Skeletal muscle satellite cell (primary cell): ENCODE measurements around the gene CHCHD3.
"Not testable (repeated sequence)": the region's sequence is repeated elsewhere in the genome, so short reads cannot be mapped to it uniquely, and the experiment has no call there.

Source experiments
- H3K27me3 ChIP-seq: 2 replicates; pipeline ENCODE4 v1.7.0; 2013; ENCODE audit warnings: low read length; ENCODE audit not compliant: control insufficient read depth, insufficient read depth
- H3K36me3 ChIP-seq: 2 replicates; pipeline ENCODE4 v1.7.0; 2013; ENCODE audit warnings: mild to moderate bottlenecking, control low read depth, low read length; ENCODE audit not compliant: insufficient read depth
- H3K4me1 ChIP-seq: 2 replicates; pipeline ENCODE4 v1.7.0; 2013; ENCODE audit warnings: low read length; ENCODE audit not compliant: control insufficient read depth, insufficient read depth
- H3K4me2 ChIP-seq: 2 replicates; pipeline ENCODE4 v1.7.0; 2013; ENCODE audit warnings: mild to moderate bottlenecking, low read length
- H3K4me3 ChIP-seq: 2 replicates; pipeline ENCODE4 v1.7.0; 2013; ENCODE audit warnings: low read length
- H3K9ac ChIP-seq: 2 replicates; pipeline ENCODE4 v1.7.0; 2013; ENCODE audit warnings: mild to moderate bottlenecking, low read depth, low read length, moderate library complexity
- H3K9me3 ChIP-seq: replicated peaks from 2 replicates; pipeline ENCODE4 v1.7.0; 2013; ENCODE audit warnings: mild to moderate bottlenecking, control low read depth, low read length

CHCHD3 gene

DNA sequence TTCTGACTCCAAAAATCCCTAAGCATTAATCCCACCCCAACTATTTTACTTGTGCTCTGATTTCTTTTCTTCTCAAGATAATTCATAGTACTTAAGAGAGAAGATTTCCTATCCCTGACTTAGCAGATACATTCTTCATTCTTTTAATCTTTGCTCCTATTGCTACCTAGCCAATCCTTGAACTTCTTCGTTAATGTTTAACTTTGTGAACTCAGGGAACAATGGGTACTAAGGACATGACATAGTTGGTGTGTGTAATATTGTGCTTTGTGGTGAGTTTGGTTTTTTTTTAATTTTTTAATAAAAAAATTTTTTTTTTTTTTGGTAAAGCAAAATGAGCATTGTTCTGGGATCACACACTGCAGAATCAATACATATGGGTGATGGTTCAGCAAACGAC is 166.2 kb downstream of the CHCHD3 start:
- H3K4me1 ChIP-seq, result no peaks in the 10 kb centered on the region
- no peaks in the 10 kb centered on the region for H3K27me3 ChIP-seq
- no peak overlapping the region for H3K9ac ChIP-seq
- no peak overlapping the region for H3K4me3 ChIP-seq
- H3K9me3 ChIP-seq, result no peaks in the 10 kb centered on the region
- H3K36me3 ChIP-seq, result no peaks in the 10 kb centered on the region
- no peak overlapping the region for H3K4me2 ChIP-seq

DNA sequence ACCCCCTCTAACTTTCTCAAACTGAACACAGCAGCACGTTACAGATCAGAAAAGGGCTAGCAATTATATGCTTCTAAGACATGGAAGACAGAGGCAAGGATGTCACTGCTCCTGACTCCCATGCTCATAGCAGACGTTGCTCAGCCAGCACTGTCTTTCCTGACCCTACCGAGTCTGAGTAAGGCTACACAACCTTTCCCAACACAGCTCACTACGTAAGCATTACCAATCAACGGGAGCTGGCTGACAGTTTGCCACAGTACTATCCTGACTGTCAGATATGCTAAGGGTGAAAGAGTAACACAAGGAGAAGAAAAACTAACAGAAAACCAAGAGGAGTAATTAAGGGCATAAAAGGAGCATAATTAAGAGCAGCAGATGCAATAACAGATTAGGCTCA is 171.2 kb downstream of the CHCHD3 start:
- no peak overlapping the region for H3K9ac ChIP-seq
- no peak overlapping the region for H3K4me3 ChIP-seq
- H3K27me3 ChIP-seq, result no peaks in the 10 kb centered on the region
- no peaks in the 10 kb centered on the region for H3K9me3 ChIP-seq
- H3K36me3 ChIP-seq, result peaks cover 2% of the 10 kb centered on the region
- H3K4me2 ChIP-seq, result no peak overlapping the region
- no peaks in the 10 kb centered on the region for H3K4me1 ChIP-seq

DNA sequence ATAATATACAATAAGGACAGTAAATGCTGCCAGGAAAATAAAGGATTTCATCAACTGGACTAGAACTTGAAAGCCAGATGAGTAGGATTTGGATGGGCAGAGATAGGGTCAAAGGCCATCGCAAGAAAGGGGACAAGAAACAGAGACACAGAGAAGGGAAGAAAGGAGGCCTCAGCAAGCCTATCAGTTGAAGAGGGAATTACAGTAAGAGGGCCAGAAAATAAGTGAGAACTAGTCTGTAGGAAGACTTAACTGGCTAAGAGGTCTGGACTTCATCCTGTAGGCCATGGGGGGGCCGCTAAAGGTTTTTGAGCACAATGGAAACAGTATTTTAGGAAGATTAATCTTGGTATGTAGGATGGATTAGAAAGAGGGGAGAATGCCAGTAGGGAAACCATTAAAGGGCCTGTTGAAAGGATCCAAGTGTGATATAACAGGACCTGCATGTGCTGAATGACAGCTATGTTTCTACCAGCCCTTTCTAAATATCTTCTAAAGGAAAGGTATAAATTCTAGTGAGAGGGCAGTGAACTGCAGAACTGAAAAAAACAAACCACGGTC is 174.4 kb downstream of the CHCHD3 start:
- no peaks in the 10 kb centered on the region for H3K9me3 ChIP-seq
- H3K4me3 ChIP-seq, result no peak overlapping the region
- peaks cover 2% of the 10 kb centered on the region for H3K36me3 ChIP-seq
- H3K4me2 ChIP-seq, result no peak overlapping the region
- no peak overlapping the region for H3K9ac ChIP-seq
- H3K4me1 ChIP-seq, result no peaks in the 10 kb centered on the region
- H3K27me3 ChIP-seq, result no peaks in the 10 kb centered on the region

DNA sequence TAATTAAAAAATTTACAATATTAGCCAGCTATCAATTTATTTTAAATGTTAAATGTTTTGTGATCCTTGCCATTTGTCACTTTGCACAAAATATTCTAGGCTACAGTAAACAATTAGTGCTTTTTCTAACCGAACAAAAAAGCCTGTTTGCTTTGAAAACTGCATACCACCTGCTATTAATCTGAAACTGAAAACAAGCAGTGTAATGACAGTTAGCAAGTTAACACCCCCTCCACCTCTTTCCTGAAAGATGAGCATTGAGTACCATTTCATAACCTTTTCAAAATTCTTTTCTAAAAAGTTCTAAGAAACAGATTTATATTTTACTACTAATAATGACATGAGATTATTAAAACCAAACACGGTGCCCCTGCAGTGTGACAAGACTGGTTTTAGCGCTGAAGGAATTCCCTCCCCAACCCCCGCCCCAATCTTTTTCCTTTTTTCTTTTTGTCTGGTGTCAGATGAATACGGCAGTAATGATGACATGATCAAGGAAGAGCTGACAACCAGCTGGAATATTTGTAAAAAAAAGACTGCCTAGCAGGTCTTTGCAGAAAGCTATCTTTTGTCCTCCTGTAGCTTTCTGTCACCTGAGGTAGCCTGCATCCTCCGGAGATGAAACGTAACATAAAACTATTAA is 175.6 kb downstream of the CHCHD3 start:
- Histone ChIP-seq H3K4me1 (no peaks in the 10 kb centered on the region), H3K9ac (no peak overlapping the region), H3K36me3 (peaks cover 2% of the 10 kb centered on the region), H3K9me3 (no peaks in the 10 kb centered on the region), H3K27me3 (no peaks in the 10 kb centered on the region), H3K4me2 (no peak overlapping the region), H3K4me3 (no peak overlapping the region)

DNA sequence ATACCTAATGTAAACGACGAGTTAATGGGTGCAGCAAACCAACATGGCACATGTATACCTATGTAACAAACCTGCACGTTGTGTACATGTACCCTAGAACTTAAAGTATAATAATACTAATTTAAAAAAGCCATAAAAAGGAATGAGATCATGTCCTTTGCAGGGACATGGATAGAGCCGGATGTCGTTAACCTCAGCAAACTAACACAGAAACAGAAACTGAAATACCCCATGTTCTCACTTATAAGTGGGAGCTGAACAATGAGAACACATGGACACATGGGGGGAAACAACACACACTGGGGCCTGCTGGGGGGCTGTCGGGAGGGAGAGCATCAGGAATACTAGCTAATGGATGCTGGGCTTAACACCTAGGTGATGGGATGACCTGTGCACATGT is 176.8 kb downstream of the CHCHD3 start:
- H3K9me3 ChIP-seq, H3K27me3 ChIP-seq, H3K36me3 ChIP-seq, H3K9ac ChIP-seq, H3K4me2 ChIP-seq, H3K4me3 ChIP-seq, H3K4me1 ChIP-seq: not testable (repeated sequence)

DNA sequence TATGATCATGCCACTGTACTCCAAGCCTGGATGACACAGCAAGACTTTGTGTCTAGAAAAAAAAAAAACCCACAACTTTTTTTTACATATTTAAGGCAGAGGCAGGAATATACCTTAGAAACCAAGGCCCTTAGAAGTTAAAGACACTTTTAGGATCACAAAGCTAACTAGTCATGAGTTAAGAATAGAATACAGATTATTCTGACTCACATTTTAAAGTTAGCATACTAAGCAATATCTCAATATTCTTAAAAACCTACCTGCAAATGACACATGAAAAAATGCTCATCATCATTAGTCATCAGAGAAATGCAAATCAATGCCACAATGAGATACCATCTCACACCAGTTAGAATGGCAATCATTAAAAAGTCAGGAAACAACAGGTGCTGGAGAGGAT is 177.7 kb downstream of the CHCHD3 start:
- H3K4me1 ChIP-seq, result no peaks in the 10 kb centered on the region

DNA sequence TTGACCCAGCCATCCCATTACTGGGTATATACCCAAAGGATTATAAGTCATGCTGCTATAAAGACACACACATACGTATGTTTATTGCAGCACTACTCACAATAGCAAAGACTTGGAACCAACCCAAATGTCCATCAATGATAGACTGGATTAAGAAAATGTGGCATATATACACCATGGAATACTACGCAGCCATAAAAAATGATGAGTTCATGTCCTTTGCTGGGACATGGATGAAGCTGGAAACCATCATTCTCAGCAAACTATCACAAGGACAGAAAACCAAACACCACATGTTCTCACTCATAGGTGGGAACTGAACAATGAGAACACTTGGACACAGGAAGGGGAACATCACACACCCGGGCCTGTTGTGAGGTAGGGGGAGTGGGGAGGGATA is 179.6 kb downstream of the CHCHD3 start:
- H3K4me1 ChIP-seq, H3K36me3 ChIP-seq, H3K27me3 ChIP-seq, H3K9ac ChIP-seq, H3K4me2 ChIP-seq, H3K9me3 ChIP-seq, H3K4me3 ChIP-seq: not testable (repeated sequence)

More for the DNA sequence above, 177.7 kb downstream of the CHCHD3 start:
- Histone ChIP-seq H3K9ac (no peak overlapping the region), H3K27me3 (no peaks in the 10 kb centered on the region), H3K9me3 (no peaks in the 10 kb centered on the region), H3K4me3 (no peak overlapping the region), H3K4me2 (no peak overlapping the region), H3K36me3 (no peaks in the 10 kb centered on the region)

DNA sequence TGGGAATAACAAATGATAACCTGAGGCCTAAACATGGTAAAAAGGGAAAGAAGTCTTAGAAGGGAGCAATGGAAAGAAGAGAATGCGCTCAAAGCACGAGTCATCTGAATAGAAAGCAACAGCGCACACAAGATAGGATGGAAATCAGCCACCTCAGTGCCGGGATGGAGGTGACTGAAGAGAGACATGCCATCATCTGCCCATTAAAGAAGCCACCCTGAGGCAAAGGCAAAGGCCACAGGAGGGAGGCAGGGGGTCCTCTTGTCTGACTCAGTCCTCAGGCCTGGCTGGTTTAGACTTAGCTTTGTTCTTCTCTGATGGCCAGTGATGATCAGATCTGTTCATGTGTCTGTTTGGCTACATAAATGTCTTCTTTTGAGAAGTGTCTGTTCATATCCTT is 180.6 kb downstream of the CHCHD3 start:
- no peak overlapping the region for H3K4me2 ChIP-seq

DNA sequence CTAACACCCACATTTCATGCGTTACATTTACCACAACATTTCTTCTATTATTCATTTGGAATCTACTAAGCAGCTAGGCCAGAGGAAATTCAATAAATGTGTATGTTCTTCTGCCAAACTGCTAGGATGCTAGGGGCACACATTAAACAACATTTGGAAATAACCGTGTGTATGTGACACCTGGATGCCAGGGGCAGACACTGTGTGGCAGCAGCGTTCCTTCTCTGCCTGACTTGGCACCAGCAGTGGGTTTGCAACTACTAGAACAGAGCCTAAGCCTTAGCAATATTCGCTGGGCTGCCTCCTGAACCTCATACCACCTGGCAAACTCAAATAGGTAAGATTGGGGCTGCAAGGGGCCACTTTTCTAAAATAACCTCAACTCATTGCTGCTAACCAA is 182.1 kb downstream of the CHCHD3 start:
- H3K36me3 ChIP-seq, result no peaks in the 10 kb centered on the region
- no peaks in the 10 kb centered on the region for H3K27me3 ChIP-seq
- H3K9ac ChIP-seq, result no peak overlapping the region
- H3K4me2 ChIP-seq, result no peak overlapping the region
- H3K4me3 ChIP-seq, result no peak overlapping the region
- no peaks in the 10 kb centered on the region for H3K9me3 ChIP-seq
- H3K4me1 ChIP-seq, result no peaks in the 10 kb centered on the region

More for the DNA sequence above, 180.6 kb downstream of the CHCHD3 start:
- Histone ChIP-seq H3K4me1 (no peaks in the 10 kb centered on the region), H3K36me3 (no peaks in the 10 kb centered on the region), H3K4me3 (no peak overlapping the region), H3K9me3 (no peaks in the 10 kb centered on the region), H3K9ac (no peak overlapping the region), H3K27me3 (no peaks in the 10 kb centered on the region)

DNA sequence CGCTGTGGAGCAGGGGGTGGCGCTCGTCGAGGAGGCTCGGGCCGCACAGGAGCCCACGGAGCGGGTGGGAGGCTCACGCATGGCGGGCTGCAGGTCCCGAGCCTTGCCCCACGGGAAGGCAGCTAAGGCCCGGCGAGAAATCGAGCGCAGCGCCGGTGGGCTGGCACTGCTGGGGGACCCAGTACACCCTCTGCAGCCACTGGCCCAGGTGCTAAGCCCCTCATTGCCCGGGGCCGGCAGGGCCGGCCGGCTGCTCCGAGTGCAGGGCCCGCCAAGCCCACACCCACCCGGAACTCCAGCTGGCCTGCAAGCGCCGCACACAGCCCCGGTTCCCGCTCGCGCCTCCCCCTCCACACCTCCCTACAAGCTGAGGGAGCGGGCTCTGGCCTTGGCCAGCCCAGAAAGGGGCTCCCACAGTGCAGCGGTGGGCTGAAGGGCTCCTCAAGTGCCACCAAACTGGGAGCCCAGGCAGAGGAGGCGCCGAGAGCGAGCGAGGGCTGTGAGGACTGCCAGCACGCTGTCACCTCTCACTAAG is 183.2 kb downstream of the CHCHD3 start:
- not testable (repeated sequence) for H3K4me3 ChIP-seq, H3K4me1 ChIP-seq, H3K9ac ChIP-seq, H3K9me3 ChIP-seq, H3K27me3 ChIP-seq, H3K36me3 ChIP-seq, H3K4me2 ChIP-seq

DNA sequence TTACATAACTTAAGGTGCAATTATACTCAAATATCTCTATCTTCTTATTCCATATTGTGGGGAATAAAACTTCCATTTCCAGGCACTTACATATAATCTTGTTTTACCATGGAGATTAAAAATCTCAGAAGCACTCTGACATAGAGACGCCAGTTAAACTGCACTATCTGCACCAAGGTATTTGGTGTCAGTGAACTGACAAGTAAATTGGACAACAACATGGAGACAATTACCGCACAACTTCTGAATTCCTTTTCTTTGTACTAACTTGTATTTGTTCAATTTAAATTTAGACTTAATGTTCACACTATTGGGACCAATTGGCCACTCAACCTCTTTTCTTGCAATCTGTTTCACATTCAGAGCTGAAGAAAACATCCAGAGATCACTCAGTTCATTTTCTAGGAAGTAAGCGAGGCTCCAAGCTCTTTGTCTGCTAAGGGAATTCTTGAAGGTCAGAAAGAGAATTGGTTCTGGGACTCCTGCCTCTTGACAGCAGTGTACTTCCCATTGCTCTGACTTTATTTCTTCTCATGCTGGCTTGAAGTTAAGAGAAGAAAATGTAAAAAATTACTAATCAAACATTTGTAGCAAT is 184.7 kb downstream of the CHCHD3 start:
- Histone ChIP-seq H3K27me3 (no peaks in the 10 kb centered on the region), H3K9ac (no peak overlapping the region), H3K4me1 (no peaks in the 10 kb centered on the region), H3K4me2 (no peak overlapping the region), H3K4me3 (no peak overlapping the region), H3K9me3 (no peaks in the 10 kb centered on the region), H3K36me3 (no peaks in the 10 kb centered on the region)

DNA sequence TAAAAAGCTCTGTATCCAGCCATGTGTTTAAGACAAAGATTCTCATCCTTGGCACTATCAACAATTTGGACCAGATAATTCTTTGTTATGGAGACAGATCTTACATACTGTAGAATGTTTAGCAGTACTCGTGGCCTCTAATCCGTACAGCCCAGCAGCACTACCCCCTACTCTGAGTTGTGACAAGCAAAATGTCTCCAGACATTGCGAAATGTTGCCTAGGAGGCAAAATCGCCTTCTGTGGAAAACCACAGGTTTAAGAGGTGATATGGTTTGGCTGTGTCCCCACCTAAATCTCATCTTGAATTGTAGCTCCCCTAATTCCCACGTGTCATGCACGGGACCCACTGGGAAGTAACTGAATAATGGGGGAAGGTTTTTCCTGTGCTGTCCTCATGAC is 186.7 kb downstream of the CHCHD3 start:
- no peaks in the 10 kb centered on the region for H3K4me1 ChIP-seq
- H3K27me3 ChIP-seq, result no peaks in the 10 kb centered on the region
- H3K4me3 ChIP-seq, result no peak overlapping the region
- H3K9ac ChIP-seq, result no peak overlapping the region
- no peak overlapping the region for H3K4me2 ChIP-seq
- no peaks in the 10 kb centered on the region for H3K9me3 ChIP-seq
- no peaks in the 10 kb centered on the region for H3K36me3 ChIP-seq
